Adrenal gland (tissue), 12 donors: Measurements from ENCODE around the gene USP25. TPM values are rescaled to one million over a fixed set of nuclear protein-coding genes. Genes with fewer than 3 reads are reported as not detected.

Source experiments
- DNase-seq, 7 donors: peaks; one replicate each; pipeline ENCODE4 v3.0.0-alpha.2; 2019 to 2020
- H3K27ac ChIP-seq, 5 donors: fragments of 200-600 bp; sonication (generic) in 4 of 5; 1 replicate in 3 of 5; 2 replicates in 2 of 5; pipeline versions ENCODE4 v1.5.1 to v1.8.0; 2016 to 2020; ENCODE audit warnings: mild to moderate bottlenecking in 1 of 5
- H3K27me3 ChIP-seq: fragments of 200-600 bp; 2 replicates; pipeline ENCODE4 v1.8.0; 2021
- H3K36me3 ChIP-seq, 2 donors: fragments of 200-600 bp; replicated peaks in 1 of 2; 1 replicate in 1 of 2; 2 replicates in 1 of 2; pipeline versions ENCODE4 v1.5.1 to v1.8.0; 2018 to 2022
- H3K4me1 ChIP-seq, 2 donors: fragments of 200-600 bp; replicated peaks in 1 of 2; 1 replicate in 1 of 2; 2 replicates in 1 of 2; pipeline versions ENCODE4 v1.5.1 to v1.8.0; 2018 to 2021
- H3K4me3 ChIP-seq, 4 donors: fragments of 200-600 bp; sonication (generic) in 3 of 4; one replicate each; pipeline ENCODE4 v1.5.1; 2016 to 2018
- H3K9me3 ChIP-seq, 3 donors: fragments of 200-600 bp; sonication (generic) in 1 of 3; replicated peaks in 1 of 3; 1 replicate in 2 of 3; 2 replicates in 1 of 3; pipeline versions ENCODE4 v1.5.1 to v1.8.0; 2016 to 2021
- POLR2A ChIP-seq, 2 donors: fragments of 450-650 bp; IDR thresholded peaks; one replicate each; pipeline ENCODE4 v1.6.1; 2017; ENCODE audit warnings: antibody characterized with exemption in 2 of 2, mild to moderate bottlenecking in 2 of 2, moderate library complexity in 1 of 2
- WGBS, 4 donors: extraction: QIAGEN DNeasy Blood & Tissue Kit in 2 of 4; methylation state at CpG; one replicate each; pipeline versions ENCODE4 v1.1.5 to v1.1.7; 2013 to 2017; 5-methylcytosine and 5-hydroxymethylcytosine counted together
- intact Hi-C, 2 donors: fragments of 100-400 bp; cut with DNase I; formaldehyde crosslinking; loops; one replicate each; pipeline versions ENCODE4 v1.14.1 to v1.15.0; 2022 to 2023
- polyA plus RNA-seq, 3 donors: library from polyadenylated mRNA; stranded (reverse); fragments of 200-250 nt in 2 of 3; fragments of 350-450 nt in 1 of 3; fragmentation: Illumina TruSeq in 1 of 3; extraction: RNeasy Lipid Tissue Mini Kit (QIAGEN cat#74804) in 1 of 3; gene quantifications; one replicate each; pipeline ENCODE4 v1.2.3, GENCODE V29; 2013 to 2014
- total RNA-seq, 9 donors: library from RNA; depleted of rRNA in 4 of 9; stranded (reverse); fragments of >200 nt in 4 of 9; fragments of 120-200 nt in 1 of 9; fragmentation: NEBNext Ultra II Directional in 1 of 9; extraction: Animal tissue kit (Norgen Biotek cat#: 25700) in 1 of 9; gene quantifications; one replicate each; pipeline versions ENCODE4 v1.1.0 to v1.2.4, GENCODE V29; 2013 to 2023
- TF ChIP-seq, protein P1 (sequence below), 6 experiments: fragments of 450-650 bp in 4 of 6; fragments of 200-600 bp in 2 of 6; sonication (generic) in 1 of 6; IDR thresholded peaks; 1 replicate in 5 of 6; 2 replicates in 1 of 6; pipeline versions ENCODE4 v1.5.1 to v1.8.0; 2016 to 2021; ENCODE audit warnings: antibody characterized with exemption in 6 of 6, mild to moderate bottlenecking in 2 of 6, moderate library complexity in 1 of 6
- donor health status: healthy with polysubstance abuse.
- donor health status: Bipolar disorder and iron deficiency.
- donor health status: DM: yes; HTN: yes; CAD: no.
- donor health status: DM: no; HTN: no; CAD: no.
- donor health status: DM: no; HTN: no; CAD: no.
- donor health status: DM: yes; HTN: yes; CAD: no.

USP25 gene
- total and polyA plus RNA-seq, 12 donors, result 11.8 to 47.4 (median 38.3) TPM

DNA sequence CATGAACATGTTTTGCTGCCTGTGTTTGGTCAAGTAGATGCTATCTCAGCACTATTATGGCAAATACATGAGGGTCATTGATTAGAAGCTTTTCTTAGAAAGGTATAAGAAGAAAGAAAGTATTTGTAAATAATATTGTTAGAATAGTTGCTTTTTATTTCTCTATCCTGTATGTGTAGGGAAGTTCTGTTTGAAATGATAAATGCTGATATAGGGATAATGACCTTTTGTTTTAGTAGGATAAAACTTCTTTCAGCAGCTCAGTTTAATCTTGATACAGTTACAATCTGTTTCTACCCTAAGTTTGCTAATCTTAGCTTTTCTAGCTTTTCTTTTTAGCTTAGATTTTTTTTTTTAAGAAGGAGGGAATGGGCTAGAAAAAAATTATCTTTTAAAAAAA, 63.3 kb downstream of the USP25 start:
- Histone ChIP-seq H3K27ac (no peak overlapping the region), H3K27me3 (no peaks in the 10 kb centered on the region), H3K4me1 (peaks cover 5 to 11% of the 10 kb centered on the region in 2 donors), H3K36me3 (no peaks in the 10 kb centered on the region), H3K4me3 (no peak overlapping the region), H3K9me3 (no peaks in the 10 kb centered on the region)
- no peak for DNase-seq
- TF ChIP-seq POLR2A (IDR thresholded peaks at IDR 0.05), result no peak
- TF ChIP-seq, protein P1, sequence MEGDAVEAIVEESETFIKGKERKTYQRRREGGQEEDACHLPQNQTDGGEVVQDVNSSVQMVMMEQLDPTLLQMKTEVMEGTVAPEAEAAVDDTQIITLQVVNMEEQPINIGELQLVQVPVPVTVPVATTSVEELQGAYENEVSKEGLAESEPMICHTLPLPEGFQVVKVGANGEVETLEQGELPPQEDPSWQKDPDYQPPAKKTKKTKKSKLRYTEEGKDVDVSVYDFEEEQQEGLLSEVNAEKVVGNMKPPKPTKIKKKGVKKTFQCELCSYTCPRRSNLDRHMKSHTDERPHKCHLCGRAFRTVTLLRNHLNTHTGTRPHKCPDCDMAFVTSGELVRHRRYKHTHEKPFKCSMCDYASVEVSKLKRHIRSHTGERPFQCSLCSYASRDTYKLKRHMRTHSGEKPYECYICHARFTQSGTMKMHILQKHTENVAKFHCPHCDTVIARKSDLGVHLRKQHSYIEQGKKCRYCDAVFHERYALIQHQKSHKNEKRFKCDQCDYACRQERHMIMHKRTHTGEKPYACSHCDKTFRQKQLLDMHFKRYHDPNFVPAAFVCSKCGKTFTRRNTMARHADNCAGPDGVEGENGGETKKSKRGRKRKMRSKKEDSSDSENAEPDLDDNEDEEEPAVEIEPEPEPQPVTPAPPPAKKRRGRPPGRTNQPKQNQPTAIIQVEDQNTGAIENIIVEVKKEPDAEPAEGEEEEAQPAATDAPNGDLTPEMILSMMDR (IDR thresholded peaks at IDR 0.05), result no peak
- intact Hi-C loops, result no loop called here

DNA sequence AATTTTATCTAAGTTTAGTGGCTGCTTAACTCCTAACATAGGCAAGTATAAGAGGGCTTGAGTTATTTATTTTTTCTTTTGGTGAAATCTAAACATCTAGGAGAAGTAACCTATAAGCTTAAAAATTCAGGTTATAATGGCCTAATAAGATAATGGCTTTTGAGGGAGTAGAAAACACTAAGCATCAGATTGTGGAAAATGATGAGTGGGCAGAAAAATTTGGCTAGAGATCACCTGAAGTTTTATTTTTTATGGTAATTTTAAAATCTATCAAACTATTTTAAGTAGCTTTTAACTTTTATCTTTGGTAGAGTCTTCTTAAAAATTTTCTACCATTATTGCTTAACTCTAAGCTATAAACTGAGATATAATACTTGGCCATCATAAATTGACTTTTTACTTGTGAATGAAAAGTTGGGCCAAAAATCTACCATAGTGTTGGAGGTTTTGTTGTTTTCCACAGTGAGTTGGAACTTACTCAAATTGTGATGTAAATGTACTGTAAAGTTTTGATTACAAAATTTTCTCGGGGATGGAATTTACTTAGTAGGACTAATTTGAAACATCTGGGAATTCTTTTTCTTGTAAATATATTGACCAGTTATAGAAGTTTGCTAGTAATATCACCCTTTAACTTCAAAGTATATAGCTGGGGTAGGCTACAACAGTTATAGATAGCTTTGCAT, 63.9 kb downstream of the USP25 start:
- 78 to 94% (median 91%) methylated on average over 1 of the region's 1 CpG for WGBS, 4 donors
- Histone ChIP-seq H3K36me3 (no peaks in the 10 kb centered on the region), H3K27me3 (no peaks in the 10 kb centered on the region), H3K4me1 (peaks cover 9 to 16% of the 10 kb centered on the region in 2 donors), H3K4me3 (no peak overlapping the region), H3K27ac (no peak overlapping the region), H3K9me3 (no peaks in the 10 kb centered on the region)
- no peak for DNase-seq
- intact Hi-C loops, result no loop called here
- TF ChIP-seq POLR2A (IDR thresholded peaks at IDR 0.05), result no peak
- TF ChIP-seq, protein P1 (IDR thresholded peaks at IDR 0.05), result no peak

DNA sequence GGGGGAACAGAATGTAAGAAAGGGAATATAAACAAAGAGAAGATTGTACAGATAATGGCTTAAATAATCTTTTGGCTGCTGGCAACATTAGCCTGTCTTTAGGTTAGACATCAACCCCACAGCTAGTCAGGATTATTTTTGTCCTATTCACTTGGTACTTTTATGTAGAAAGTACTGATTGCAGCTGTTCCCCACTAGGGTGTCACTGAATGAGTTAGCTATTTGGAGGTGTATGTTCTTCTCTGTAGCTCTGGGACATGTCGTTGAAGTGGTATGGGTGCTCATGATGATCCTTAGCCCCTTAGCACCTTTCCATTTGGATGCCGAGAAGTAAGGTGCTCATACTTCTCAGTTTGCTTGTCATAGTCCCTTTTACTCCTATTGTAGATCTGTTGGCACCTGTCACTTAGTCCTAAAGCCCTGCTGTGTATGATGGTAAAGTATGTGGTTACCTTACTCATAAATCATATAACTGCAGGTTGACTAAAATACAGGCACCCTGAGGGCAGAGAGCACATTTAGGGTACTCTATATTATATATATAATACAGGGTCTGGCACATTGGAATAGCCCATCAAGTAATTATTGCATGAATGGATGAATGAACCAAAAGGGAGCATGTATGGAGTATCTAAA, 64.6 kb downstream of the USP25 start:
- peaks cover 9 to 16% of the 10 kb centered on the region in 2 donors for H3K4me1 ChIP-seq
- no peaks in the 10 kb centered on the region for H3K27me3 ChIP-seq
- H3K27ac ChIP-seq, result no peak overlapping the region
- no peak for TF ChIP-seq POLR2A (IDR thresholded peaks at IDR 0.05)
- TF ChIP-seq, protein P1 (IDR thresholded peaks at IDR 0.05), result no peak
- DNase-seq, result no peak
- H3K36me3 ChIP-seq, result no peaks in the 10 kb centered on the region
- no peak overlapping the region for H3K4me3 ChIP-seq
- WGBS, 4 donors, result 85 to 100% (median 98%) methylated on average over 2 of the region's 2 CpGs
- intact Hi-C loops, result no loop called here
- H3K9me3 ChIP-seq, result no peaks in the 10 kb centered on the region

DNA sequence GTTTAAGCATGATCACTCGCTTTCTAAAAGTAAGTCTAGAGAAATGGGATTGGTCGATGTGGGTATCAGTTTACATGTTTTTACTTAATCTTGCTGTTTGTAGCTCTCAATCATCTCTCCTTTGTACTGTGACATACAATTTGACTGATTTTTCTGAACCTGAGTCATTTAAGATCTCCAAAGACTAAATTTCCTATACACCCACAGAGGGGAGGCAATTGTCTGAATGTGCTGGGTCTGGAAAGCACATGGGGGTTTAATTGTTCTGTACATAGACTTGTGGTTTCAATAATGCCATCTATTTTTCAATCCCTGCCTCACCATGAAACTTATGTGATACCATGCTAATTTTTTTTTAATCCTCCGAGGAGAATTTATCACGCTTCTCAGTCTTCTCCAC, 65.8 kb downstream of the USP25 start:
- Histone ChIP-seq H3K27ac (no peak overlapping the region), H3K9me3 (no peaks in the 10 kb centered on the region), H3K4me3 (no peak overlapping the region), H3K36me3 (no peaks in the 10 kb centered on the region), H3K4me1 (peaks cover 9 to 16% of the 10 kb centered on the region in 2 donors), H3K27me3 (no peaks in the 10 kb centered on the region)
- 94 to 97% (median 95%) methylated on average over 4 of the region's 4 CpGs for WGBS, 4 donors
- intact Hi-C loops, result no loop called here
- DNase-seq, result no peak
- no peak for TF ChIP-seq POLR2A (IDR thresholded peaks at IDR 0.05)
- TF ChIP-seq, protein P1 (IDR thresholded peaks at IDR 0.05), result no peak
